A549 (cell line): ENCODE data around the gene MAPRE3.

Source experiments
- CTCF ChIP-seq: fragments of >200 bp; sonication (Bioruptor Twin); formaldehyde crosslinking; IDR thresholded peaks from 3 replicates; pipeline ENCODE4 v1.5.1; 2016
- ELK1 ChIP-seq: fragments of 150-350 bp; IDR thresholded peaks from 2 replicates; pipeline ENCODE4 v1.6.1; 2014; ENCODE audit warnings: low read depth, mild to moderate bottlenecking, low read length

DNA sequence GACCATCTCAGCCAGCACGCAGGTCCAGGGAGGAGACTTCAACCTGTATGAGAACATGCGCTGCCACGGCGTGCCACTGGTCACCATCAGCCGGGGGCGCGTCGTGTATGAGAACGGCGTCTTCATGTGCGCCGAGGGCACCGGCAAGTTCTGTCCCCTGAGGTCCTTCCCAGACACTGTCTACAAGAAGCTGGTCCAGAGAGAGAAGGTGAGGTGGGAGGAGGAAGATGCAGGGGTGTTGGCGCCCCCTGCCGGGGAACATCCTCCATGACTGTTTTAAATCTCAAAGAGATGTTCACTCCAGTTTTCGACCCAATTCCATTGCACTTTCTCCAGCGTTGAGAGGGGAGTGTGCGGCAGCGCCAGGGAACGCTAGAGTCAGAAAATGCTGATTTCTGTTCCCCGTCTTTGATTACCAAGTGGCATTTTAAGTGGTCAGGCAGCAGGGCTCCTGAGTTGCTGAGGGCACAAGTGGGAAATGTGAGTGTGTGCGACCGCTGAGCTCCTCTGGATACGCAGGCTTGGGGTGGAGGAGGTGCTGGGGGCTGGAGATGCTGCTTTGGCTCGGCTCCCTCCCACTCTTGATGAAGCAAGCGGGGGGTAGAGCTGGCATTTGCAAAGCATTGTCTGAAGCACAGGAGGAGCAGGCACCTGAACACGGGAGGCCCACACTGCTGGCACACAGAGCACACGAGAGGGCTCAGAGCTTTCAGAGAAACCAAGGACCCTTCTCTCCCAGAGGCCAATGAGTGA, 27.7 kb upstream of the MAPRE3 start:
- TF ChIP-seq CTCF (peak; percentile 96), ELK1 (no peak)
